Inferior parietal cortex (tissue), 1 donor: Measurements from ENCODE around the gene CLPSL1.
A peak's percentile ranks its signal among the peaks of the same experiment; 100 is the strongest.
"Not testable (repeated sequence)": the region's sequence is repeated elsewhere in the genome, so short reads cannot be mapped to it uniquely, and the experiment has no call there.

ENCODE experiments used
- DNase-seq: peaks from one replicate; pipeline ENCODE4 v3.0.0-alpha.2; 2016; ENCODE audit errors: extremely low spot score

The CLPSL1 gene, protein sequence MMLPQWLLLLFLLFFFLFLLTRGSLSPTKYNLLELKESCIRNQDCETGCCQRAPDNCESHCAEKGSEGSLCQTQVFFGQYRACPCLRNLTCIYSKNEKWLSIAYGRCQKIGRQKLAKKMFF

DNA sequence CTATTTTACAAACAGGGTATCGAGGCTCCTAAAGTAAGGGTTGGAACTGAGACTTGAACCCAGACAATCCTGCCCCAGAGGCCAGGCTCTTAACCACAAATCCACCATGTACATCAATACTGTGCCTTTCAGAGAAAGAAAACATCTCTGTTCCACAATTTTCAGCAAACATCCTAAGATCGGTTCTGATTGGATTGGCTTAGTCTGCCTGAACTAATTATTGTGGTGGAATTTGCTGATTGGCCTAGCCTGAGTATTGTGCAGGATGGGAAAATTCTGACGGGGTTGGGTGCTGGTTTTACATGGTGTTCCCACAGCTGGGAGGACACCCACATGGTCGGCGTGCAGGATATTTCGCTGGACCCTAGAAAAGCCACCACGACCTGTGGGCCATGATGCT, at the start of gene CLPSL1:
TSS of gene CLPSL1 (plus strand) at position 301 of the 400 bp plus-strand sequence. CDS start at position 393, 92 bp downstream.
- DNase-seq, result no peak

GRCh38 chr6:35731414-35731735, 49.4 kb upstream of the CLPSL1 start:
- DNase-seq, result peak; percentile 92

DNA sequence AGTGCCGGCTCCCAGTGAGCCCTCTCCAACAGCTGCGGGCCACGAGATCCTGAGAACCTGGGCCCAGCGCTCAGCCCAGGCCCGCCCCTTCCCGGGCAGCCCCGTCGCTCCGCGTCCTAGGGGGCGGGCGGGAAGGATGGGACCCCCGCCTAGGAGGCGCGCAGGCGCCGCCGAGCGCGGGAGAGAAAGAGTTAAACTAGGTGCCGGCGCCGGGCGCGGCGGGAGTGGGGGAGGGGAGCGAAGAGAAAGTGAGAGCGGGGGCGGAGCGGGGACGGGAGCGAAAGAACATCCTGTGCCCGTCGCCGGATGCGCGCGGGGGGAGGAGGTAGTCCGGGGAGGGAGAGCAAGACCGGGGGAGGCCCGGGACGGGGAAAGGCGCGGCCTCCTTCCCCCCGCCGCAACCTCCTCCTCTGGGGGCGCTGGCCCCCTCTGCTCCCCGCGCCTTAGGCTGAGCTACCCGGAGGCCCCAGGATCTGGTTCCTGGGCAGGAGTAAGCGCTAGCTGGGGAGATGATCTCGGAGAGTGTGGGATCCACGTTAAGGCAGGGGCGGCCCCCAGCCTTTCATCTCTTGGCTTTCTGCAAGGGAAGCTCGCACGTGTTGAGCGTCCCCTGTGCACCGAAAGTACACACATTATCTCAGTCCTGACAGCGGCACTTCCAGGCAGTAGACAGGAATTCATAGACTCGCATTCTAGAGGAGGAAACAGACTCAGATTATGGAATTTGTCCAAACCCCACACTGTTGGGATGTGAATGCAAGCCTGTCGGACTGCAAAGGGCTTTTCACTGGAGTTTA, 48.9 kb upstream of the CLPSL1 start:
- peak; percentile 81 for DNase-seq

DNA sequence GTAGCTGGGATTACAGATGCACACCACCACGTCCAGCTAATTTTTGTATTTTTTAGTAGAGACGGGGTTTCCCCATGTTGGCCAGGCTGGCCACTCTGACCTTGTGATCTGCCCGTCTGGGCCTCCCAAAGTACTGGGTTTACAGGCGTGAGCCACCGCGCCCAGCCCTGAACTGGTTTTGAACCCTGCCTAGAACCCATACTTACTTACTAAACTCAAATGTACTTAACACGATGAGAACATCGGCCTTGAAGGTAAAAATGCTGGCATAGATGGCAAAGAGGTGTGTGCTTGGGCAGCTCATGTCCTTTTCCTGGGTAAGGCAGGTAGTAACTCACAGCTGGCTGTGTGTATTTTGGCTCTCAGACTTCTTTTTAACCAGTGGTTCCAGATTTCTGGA, 47.2 kb upstream of the CLPSL1 start:
- no peak for DNase-seq

DNA sequence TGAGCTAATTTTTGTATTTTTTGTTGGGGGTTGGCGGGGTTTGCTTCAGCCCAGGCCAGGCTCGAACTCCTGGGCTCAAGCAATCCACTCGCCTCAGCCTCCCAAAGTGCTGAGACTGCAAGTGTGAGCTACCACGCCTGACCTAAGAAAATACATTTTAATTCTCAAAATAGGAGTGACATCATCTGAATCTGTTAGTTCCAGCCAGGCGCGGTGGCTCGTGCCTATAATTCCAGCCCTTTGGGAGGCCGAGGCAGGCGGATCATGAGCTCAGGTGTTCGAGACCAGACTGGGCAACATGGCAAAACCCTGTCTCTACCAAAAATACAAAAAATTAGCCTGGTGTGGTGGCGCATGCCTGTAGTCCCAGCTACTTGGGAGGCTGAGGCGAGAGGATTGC, 46.5 kb upstream of the CLPSL1 start:
- DNase-seq, result not testable (repeated sequence)

GRCh38 chr6:35735452-35735851, 45.4 kb upstream of the CLPSL1 start:
- no peak for DNase-seq

GRCh38 chr6:35736253-35736894, 44.4 kb upstream of the CLPSL1 start:
- DNase-seq, result peak; percentile 91

DNA sequence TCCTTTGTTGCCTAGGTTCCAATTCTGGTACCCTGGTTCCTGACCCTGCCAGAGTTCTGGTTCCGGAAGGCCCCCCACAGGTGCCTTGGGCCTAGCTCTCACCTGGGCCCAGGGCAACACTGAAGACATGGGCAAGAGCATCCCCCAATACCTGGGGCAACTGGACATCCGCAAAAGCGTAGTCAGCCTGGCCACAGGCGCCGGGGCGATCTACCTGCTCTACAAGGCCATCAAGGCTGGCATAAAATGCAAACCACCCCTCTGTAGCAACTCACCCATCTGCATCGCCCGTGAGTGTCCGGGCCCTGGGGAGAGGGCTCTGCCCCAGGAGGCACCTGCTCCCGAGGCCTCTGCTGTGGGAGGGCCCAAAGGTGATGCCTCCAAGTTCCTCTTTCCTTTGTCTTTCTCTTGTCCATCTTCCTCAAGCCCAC, 43.8 kb upstream of the CLPSL1 start, which contains the start of gene ARMC12:
TSS of gene ARMC12 (plus strand) at position 51 of the 431 bp plus-strand sequence. CDS start at position 128, 77 bp downstream.
- no peak for DNase-seq

- peak; percentile 90 for DNase-seq
Observed at GRCh38 chr6:35737413-35738211, 43.2 kb upstream of the CLPSL1 start.

DNA sequence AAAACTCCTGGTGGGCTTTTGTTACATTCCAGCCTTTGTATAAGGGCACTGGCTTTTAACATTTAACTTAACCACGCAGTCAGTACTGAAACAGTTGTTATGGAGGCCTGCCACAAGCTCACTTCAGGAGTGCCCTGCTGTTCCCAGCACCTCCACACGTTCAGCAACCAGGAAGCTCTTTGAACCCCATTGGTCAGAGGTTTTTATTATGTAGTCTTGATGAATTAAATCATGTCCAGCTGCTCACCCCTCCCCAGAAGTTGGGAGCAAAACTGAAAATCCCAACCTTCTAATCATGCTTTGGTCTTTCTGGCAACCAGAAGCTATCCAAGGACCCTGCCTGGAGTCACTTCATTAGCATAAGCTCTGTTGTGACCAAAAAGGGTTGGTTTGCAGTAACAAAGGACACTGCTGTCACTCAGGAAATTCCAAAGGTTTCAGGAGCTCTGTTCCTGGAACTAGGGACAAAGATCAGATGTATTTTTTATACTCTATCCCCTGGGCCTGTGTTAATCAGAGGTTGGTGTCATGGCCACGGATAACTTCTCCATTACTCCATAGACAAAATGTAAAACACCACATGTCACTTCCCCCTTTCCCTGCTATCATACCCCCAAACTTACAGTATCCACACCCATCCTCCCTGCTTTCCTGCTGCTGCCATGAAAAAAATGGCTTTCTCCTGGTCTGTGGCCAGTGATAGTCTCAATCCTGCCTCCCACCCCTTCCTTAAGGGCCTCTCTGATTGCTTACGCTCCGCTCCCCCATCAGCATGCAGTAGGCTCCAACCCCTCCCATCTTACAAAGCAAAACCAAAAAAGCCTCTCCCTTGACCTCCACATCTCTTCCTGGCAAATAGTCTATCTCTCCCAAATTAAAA, 40.9 kb upstream of the CLPSL1 start:
- no peak for DNase-seq

DNA sequence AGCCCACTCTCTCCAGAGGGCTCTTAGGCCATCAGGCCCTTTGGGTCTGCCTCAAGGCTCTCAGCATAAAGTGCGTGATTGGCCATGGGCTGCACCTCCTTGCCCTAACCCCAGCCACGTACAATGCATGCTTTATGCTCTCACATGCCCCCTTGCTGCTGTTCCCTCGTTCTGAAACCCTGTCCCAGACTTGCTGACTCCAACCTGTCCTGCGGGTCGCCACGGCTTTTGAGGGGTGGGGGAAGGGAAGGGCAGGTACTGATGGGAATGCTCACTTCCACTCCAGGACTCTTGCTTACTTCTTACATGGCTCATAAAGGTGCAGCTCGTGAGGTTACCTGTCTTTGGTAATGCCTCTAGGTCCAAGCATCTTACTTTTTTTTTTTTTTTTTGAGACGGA, 38.0 kb upstream of the CLPSL1 start:
- DNase-seq, result no peak

DNA sequence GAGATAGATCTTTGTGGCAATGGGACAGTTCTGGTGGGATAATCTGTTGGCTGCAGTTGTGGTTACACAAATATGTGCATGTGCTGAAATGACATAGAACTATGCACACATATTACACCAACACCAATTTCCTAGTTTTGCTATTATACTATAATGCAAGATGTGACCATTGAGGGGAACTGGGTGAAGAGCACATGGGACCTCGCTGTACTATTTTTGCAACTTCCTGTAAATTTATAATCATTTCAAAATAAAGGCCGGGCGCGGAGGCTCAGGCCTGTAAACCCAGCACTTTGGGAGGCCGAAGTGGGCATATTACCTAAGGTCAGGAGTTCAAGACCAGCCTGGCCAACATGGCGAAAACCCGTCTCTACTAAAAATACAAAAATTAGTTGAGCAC, 35.3 kb upstream of the CLPSL1 start:
- DNase-seq, result no peak

- no peak for DNase-seq
Observed at GRCh38 chr6:35746516-35746915, 34.3 kb upstream of the CLPSL1 start.

- DNase-seq, result no peak
Observed at GRCh38 chr6:35747877-35748276, 32.9 kb upstream of the CLPSL1 start.

DNA sequence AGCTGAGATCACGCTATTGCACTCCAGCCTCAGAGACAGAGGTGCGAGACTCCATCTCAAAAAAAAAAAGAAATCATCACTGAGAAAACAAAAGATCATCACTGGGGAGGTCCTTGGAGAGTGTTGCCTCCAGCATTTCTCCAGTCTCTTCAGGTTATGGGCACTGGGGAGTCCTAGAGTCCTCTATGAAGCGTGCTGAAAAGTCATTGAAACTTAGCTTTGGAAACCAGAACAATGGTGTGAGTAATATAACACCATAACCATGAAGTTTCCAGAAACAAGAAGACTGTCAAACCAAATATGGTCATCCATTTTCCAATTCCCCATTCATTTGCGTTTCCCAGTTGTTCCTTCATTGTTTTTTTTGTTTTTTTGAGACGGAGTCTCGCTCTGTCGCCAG, 30.3 kb upstream of the CLPSL1 start:
- DNase-seq, result no peak

DNA sequence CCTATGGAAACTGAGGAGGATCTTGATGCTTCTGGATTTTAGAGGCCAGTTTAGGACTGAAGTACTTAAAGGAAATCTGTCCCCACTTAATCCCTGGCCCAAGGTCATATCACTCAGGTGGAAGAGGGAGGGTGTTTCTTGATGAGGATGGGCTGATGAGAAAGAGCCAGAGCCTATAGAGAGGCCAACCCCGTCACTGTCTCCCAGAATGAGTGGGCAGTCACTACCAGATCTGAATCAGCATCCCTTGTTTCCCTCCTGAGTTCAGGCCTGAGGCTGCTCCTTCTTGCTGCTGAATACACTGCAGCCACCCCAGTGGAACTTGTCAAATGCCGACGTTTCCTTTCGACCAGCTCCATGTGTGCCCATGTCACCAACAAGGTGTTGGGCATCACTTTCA, 29.2 kb upstream of the CLPSL1 start:
- DNase-seq, result no peak

GRCh38 chr6:35752330-35752729, 28.5 kb upstream of the CLPSL1 start:
- DNase-seq, result no peak

DNA sequence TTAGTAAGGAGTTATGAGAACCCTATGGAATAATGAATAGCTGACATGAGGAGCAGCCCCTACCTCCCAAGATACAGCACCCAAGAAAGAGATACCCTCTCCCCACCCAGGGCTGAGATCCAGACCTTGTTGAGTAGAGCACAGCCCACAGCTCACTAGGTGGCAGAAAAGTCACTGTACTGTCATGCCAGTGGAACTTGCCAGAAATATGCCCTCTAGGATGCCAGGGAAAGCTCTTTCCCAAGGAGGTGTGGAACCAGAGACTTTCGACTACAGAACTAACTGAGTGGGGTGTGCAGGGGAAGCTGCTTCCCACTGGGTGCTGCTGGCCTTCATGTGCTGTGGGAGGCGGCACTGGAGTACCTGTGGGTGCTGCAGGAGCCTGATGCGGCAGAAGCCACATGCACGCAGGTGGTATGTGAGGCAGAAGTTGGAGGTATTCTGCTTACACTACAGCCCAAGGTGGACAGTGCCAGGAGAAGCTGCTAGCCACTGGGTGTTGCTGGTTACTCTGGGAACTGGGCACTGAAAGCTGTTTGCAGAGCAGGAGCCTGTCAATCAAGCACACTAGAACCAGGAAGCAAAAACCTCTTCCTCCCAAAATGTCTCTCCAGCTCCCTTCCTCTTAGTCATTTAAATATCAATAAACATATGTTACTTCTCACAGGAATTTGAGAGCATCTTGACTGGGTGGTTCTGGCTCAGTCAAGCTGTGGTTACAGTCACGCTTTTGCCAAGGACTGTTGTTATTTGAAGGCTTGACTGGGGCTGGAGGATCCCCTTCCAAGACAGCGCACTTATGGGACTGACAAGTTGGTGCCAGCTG, 26.2 kb upstream of the CLPSL1 start:
- no peak for DNase-seq

- DNase-seq, result no peak
Observed at GRCh38 chr6:35755278-35755924, 25.4 kb upstream of the CLPSL1 start.
